ENCODE results near the gene NOM1.
A peak's percentile ranks its signal among the peaks of the same experiment; 100 is the strongest.
"Not testable (repeated sequence)": the region's sequence is repeated elsewhere in the genome, so short reads cannot be mapped to it uniquely, and the experiment has no call there.

The NOM1 gene

GRCh38 chr7:156949541-156950380 is at the start of gene NOM1:
Gene NOM1 (plus strand): TSS chr7:156949712. CDS start chr7:156949738, 26 bp downstream.
- DNase-seq (ENCODE audit: low read depth in 2 of 2) = peak; percentile 85 to 87

- DNase-seq (ENCODE audit: low read depth in 2 of 2) = not testable (repeated sequence)
These were observed 49.4 kb upstream of the NOM1 start for GRCh38 chr7:156900093-156900492.

- DNase-seq (ENCODE audit: low read depth in 2 of 2) = no peak
These were observed 46.1 kb upstream of the NOM1 start for GRCh38 chr7:156903232-156903909.

GRCh38 chr7:156906200-156906649 is 43.3 kb upstream of the NOM1 start:
- DNase-seq (ENCODE audit: low read depth in 2 of 2) = no peak

- no peak for DNase-seq (ENCODE audit: low read depth in 2 of 2)
These were observed 41.9 kb upstream of the NOM1 start for GRCh38 chr7:156907656-156908055.

- not testable (repeated sequence) for DNase-seq (ENCODE audit: low read depth in 2 of 2)
These were observed 39.8 kb upstream of the NOM1 start for GRCh38 chr7:156909574-156910252.

GRCh38 chr7:156918635-156919034 is 30.9 kb upstream of the NOM1 start:
- DNase-seq (ENCODE audit: low read depth in 2 of 2) = no peak

GRCh38 chr7:156919132-156919713 is 30.3 kb upstream of the NOM1 start:
- no peak for DNase-seq (ENCODE audit: low read depth in 2 of 2)

- DNase-seq (ENCODE audit: low read depth in 2 of 2) = no peak
These were observed 29.4 kb upstream of the NOM1 start for GRCh38 chr7:156920076-156920475.

- DNase-seq (ENCODE audit: low read depth in 2 of 2) = not testable (repeated sequence)
These were observed 28.8 kb upstream of the NOM1 start for GRCh38 chr7:156920487-156921373.

- DNase-seq (ENCODE audit: low read depth in 2 of 2) = not testable (repeated sequence)
These were observed 27.2 kb upstream of the NOM1 start for GRCh38 chr7:156922304-156922703.

GRCh38 chr7:156925821-156926220 is 23.7 kb upstream of the NOM1 start:
- not testable (repeated sequence) for DNase-seq (ENCODE audit: low read depth in 2 of 2)

GRCh38 chr7:156927571-156928405 is 21.7 kb upstream of the NOM1 start:
- DNase-seq (ENCODE audit: low read depth in 2 of 2) = no peak

GRCh38 chr7:156928406-156928747 is 21.1 kb upstream of the NOM1 start:
- DNase-seq (ENCODE audit: low read depth in 2 of 2) = no peak

- no peak for DNase-seq (ENCODE audit: low read depth in 2 of 2)
These were observed 19.5 kb upstream of the NOM1 start for GRCh38 chr7:156929789-156930539.

GRCh38 chr7:156932006-156932405 is 17.5 kb upstream of the NOM1 start:
- DNase-seq (ENCODE audit: low read depth in 2 of 2) = no peak

GRCh38 chr7:156935250-156935649 is 14.3 kb upstream of the NOM1 start:
- no peak for DNase-seq (ENCODE audit: low read depth in 2 of 2)

- DNase-seq (ENCODE audit: low read depth in 2 of 2) = not testable (repeated sequence)
These were observed 12.7 kb upstream of the NOM1 start for GRCh38 chr7:156936766-156937165.

GRCh38 chr7:156940421-156941122 is 8.9 kb upstream of the NOM1 start:
- DNase-seq (ENCODE audit: low read depth in 2 of 2) = no peak
